Lower leg skin (tissue), 4 donors: ENCODE data around the gene PRG2. TPM values are rescaled to one million over a fixed set of nuclear protein-coding genes. Genes with fewer than 3 reads are reported as not detected.
"Not testable (repeated sequence)": the region's sequence is repeated elsewhere in the genome, so short reads cannot be mapped to it uniquely, and the experiment has no call there.

ENCODE experiments used
- DNase-seq, 2 donors: peaks; one replicate each; pipeline ENCODE4 v3.0.0-alpha.2; 2019; ENCODE audit warnings: low spot score in 2 of 2
- H3K4me3 ChIP-seq: fragments of 200-600 bp; sonication (generic); 2 replicates; pipeline ENCODE4 v1.5.1; 2017; ENCODE audit warnings: mild to moderate bottlenecking, low read depth; ENCODE audit not compliant: poor library complexity, severe bottlenecking
- POLR2A ChIP-seq, 2 donors: fragments of 450-650 bp; IDR thresholded peaks; one replicate each; pipeline ENCODE4 v1.6.1; 2016 to 2017; ENCODE audit warnings: antibody characterized with exemption in 2 of 2, mild to moderate bottlenecking in 1 of 2, moderate library complexity in 1 of 2
- WGBS, 2 donors: methylation state at CpG; one replicate each; pipeline ENCODE4 v1.1.5; 2018; 5-methylcytosine and 5-hydroxymethylcytosine counted together
- intact Hi-C: fragments of 100-400 bp; cut with DNase I; formaldehyde crosslinking; loops from one replicate; pipeline ENCODE4 v1.15.0; 2023; ENCODE audit warnings: low total_unique reads
- total RNA-seq, 4 donors: library from RNA; depleted of rRNA; stranded (reverse); fragments of >200 nt; gene quantifications; one replicate each; pipeline ENCODE4 v1.1.0, GENCODE V29; 2016
- TF ChIP-seq, protein P1 (sequence below), 3 donors: fragments of 450-650 bp; IDR thresholded peaks; one replicate each; pipeline ENCODE4 v1.5.1; 2016; ENCODE audit warnings: antibody characterized with exemption in 3 of 3, mild to moderate bottlenecking in 3 of 3, moderate library complexity in 2 of 3

Gene PRG2
- total RNA-seq, 4 donors from 2014 or later: 0.84 to 1.7 TPM; not detected in 2

DNA sequence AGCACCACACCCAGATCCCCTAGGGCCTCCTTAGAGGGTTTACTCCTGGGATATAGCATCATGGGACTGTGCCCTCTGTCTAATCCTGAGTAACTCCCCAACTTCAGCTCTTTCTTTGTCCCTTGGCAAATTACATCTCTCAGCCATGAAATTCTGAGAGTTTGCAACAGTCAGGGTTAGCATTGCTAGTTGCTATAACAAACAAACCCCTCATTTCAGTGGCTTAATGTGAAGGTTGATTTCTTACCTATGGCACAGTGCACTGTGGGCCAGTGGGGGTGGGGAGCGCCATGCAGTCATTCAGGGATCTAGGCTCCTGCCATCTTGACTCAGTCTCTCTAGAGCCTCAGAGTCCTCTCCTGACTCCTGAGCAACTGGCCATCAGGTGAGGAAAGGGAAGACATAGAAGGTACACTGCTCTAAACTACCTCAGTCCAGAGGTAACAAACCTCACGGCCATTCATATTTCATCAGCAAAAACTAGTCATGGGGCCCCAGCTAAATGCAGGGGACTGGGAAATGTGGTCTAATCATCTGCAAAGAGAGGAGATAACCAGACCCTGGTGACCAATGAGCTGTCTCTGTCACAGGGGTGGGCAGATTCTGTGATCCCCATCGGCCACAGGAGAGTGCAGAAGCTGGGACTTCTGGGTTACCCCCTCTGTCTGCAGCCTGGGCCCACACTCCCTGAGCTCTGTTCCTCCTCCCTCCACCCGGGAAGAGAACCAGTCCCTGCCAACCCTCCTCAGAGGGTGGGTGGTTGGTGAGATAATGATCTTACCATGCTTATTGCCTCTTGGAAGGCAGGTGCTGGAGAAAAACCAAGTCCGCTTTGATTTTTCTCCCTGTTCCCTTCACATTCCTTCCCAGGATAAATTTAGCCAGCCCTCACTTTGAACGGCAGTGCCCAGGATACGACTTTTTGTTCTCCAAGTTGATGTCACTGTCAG, 27.0 kb downstream of the PRG2 start:
- TF ChIP-seq, protein P1, sequence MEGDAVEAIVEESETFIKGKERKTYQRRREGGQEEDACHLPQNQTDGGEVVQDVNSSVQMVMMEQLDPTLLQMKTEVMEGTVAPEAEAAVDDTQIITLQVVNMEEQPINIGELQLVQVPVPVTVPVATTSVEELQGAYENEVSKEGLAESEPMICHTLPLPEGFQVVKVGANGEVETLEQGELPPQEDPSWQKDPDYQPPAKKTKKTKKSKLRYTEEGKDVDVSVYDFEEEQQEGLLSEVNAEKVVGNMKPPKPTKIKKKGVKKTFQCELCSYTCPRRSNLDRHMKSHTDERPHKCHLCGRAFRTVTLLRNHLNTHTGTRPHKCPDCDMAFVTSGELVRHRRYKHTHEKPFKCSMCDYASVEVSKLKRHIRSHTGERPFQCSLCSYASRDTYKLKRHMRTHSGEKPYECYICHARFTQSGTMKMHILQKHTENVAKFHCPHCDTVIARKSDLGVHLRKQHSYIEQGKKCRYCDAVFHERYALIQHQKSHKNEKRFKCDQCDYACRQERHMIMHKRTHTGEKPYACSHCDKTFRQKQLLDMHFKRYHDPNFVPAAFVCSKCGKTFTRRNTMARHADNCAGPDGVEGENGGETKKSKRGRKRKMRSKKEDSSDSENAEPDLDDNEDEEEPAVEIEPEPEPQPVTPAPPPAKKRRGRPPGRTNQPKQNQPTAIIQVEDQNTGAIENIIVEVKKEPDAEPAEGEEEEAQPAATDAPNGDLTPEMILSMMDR (IDR thresholded peaks at IDR 0.05): no peak
- TF ChIP-seq POLR2A (IDR thresholded peaks at IDR 0.05): no peak
- DNase-seq: no peak
- intact Hi-C loops: no loop called here
- no peak overlapping the region for H3K4me3 ChIP-seq
- 51 to 54% methylated on average over 7 of the region's 7 CpGs for WGBS, 2 donors

DNA sequence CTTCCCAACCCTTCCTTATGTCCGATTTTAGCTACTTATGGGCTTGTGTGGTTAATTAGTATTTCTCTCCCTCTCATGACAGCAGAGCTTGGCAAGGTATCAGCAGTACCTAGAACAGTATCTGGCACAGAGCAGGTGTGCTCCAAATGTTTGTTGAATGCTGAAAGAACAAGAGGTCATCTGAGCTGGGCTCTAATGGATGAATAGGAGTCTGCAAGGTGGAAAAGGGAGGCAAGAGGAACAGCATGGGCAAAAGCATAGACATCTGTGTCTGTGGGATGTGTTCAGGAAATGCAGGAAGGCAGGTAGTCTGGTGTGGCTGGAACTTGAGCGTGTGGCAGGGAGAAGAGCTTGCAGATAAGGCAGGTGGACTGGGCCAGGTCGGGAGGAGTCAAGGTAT, 28.5 kb downstream of the PRG2 start:
- no peak for TF ChIP-seq POLR2A (IDR thresholded peaks at IDR 0.05)
- TF ChIP-seq, protein P1 (IDR thresholded peaks at IDR 0.05): no peak
- no peak overlapping the region for H3K4me3 ChIP-seq
- WGBS, 2 donors: 80 to 85% methylated on average over 3 of the region's 3 CpGs
- intact Hi-C loops: no loop called here
- DNase-seq: no peak

DNA sequence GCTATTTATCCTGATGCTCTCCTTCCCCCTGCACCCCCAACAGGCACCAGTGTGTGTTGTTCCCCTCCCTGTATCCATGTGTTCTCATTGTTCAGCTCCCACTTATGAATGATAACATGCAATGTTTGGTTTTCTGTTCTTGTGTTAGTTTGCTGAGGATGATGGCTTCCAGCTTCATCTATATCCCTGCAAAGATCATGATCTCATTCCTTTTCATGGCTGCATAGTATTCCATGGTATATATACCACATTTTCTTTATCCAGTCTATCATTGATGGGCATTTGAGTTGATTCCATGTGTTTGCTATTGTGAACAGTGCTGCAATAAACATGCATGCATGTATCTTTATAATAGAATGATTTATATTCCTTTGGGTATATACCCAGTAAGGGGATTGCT, 29.0 kb downstream of the PRG2 start:
- DNase-seq, H3K4me3 ChIP-seq, intact Hi-C loops: not testable (repeated sequence)

DNA sequence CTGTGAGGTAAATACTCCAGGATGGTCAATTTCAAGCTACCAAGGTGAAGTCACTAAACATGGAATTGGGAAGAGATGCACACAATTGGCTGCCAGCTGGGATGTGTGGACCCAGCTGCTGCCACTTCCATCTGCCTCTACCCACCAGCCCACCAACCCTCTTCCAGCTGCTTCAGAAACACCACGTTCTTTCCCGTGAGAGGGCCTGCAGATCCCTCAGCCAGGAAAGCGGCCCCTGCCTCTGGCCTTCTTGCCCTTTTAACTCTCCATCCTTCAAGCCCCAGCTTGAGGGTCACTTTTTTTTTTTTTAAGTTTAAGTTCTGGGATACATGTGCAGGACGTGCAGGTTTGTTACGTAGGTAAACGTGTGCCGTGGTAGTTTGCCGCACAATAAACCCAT, 29.5 kb downstream of the PRG2 start:
- intact Hi-C loops: no loop called here
- H3K4me3 ChIP-seq: no peak overlapping the region
- TF ChIP-seq, protein P1 (IDR thresholded peaks at IDR 0.05): no peak
- no peak for TF ChIP-seq POLR2A (IDR thresholded peaks at IDR 0.05)
- WGBS, 2 donors: 95% methylated on average over 8 of the region's 8 CpGs
- DNase-seq: no peak

DNA sequence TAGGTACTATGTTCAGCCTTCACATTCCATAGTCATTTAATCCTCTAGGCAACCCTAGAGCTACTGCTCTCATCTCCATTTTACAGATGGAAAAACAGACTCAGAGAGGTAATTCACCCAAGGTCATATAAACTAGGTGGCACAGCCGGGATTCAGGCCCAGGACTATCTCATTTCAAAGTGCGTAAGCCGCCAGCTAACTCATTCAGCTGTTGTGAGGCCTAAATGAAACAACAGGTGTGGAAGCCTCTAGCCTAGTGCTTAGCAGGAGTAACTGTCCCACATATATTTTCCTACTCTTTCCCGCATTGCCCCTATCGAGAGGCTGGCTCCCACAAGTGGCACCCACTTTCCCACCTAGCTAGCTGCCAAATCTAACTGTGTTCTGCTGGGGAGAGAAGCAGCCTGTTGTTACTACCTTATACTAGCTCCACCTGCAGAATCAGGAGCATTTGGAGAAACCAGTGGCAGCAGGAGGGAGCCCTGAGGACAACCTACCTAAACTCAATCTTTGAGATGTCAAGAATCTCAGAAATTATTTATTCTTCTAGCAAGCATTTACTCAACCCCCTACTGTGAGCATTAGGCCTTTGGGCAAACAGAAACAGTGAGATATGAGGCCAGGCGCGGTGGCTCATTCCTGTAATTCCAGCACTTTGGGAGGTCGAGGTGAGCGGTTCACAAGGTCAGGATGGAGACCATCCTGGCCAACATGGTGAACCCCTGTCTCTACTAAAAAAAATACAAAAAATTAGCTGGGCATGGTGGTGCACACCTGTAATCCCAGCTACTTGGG, 30.4 kb downstream of the PRG2 start:
- DNase-seq: no peak
- 78 to 84% methylated on average over 9 of the region's 9 CpGs for WGBS, 2 donors
- intact Hi-C loops: no loop called here
- no peak overlapping the region for H3K4me3 ChIP-seq
- TF ChIP-seq, protein P1 (IDR thresholded peaks at IDR 0.05): no peak
- TF ChIP-seq POLR2A (IDR thresholded peaks at IDR 0.05): no peak

DNA sequence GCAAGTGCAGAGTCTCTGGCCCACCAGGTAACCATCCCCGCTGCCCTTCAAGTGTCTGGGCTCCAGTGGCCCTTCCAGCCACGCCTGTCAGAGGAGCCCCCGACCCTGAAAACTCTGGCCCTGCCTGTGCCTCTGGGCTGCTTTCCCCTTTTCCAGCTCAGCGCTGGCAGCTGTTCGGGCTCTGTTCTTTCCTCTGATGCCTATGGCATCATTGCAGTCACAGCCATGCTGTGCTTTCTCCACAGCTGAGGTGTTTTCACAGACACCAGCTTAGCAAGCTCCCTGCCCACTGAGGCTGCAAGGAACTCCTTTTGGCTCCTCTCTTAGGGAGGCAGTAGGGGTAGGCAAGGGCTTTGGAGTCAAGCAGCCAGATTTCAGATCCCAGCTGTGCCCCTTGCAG, 31.1 kb downstream of the PRG2 start:
- TF ChIP-seq, protein P1 (IDR thresholded peaks at IDR 0.05): no peak
- no peak for TF ChIP-seq POLR2A (IDR thresholded peaks at IDR 0.05)
- 62 to 66% methylated on average over 5 of the region's 5 CpGs for WGBS, 2 donors
- no peak overlapping the region for H3K4me3 ChIP-seq
- intact Hi-C loops: no loop called here
- no peak for DNase-seq
